HG03196 (cell line): ENCODE data around the gene TADA1.
"Not testable (repeated sequence)": the region's sequence is repeated elsewhere in the genome, so short reads cannot be mapped to it uniquely, and the experiment has no call there.

Source experiments
- ATAC-seq: cut with Tn5 transposase; IDR thresholded peaks from one replicate; pipeline ENCODE4 v1.9.1; 2021; ENCODE audit not compliant: unreplicated experiment

The TADA1 gene

DNA sequence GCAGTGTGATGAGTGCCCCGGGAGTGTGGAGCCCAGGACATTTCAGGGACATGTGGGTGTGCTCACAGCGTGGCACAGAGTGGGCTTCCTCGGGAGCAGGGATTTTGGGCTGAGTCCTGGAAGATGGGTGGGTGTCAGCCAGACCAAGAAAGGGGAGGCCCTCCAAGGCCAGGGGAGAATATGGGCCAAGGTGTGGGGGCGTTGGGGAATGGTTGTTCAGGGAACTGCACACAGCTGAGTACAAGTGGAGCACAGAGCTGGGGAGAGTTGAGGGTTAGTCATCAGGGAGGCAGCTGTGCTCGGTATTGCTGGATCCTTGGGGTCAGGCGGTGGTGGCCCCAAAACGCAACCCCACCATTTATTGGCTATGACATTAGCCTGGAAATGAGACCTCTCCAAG lies 31.3 kb downstream of the TADA1 start:
- no peak for ATAC-seq

DNA sequence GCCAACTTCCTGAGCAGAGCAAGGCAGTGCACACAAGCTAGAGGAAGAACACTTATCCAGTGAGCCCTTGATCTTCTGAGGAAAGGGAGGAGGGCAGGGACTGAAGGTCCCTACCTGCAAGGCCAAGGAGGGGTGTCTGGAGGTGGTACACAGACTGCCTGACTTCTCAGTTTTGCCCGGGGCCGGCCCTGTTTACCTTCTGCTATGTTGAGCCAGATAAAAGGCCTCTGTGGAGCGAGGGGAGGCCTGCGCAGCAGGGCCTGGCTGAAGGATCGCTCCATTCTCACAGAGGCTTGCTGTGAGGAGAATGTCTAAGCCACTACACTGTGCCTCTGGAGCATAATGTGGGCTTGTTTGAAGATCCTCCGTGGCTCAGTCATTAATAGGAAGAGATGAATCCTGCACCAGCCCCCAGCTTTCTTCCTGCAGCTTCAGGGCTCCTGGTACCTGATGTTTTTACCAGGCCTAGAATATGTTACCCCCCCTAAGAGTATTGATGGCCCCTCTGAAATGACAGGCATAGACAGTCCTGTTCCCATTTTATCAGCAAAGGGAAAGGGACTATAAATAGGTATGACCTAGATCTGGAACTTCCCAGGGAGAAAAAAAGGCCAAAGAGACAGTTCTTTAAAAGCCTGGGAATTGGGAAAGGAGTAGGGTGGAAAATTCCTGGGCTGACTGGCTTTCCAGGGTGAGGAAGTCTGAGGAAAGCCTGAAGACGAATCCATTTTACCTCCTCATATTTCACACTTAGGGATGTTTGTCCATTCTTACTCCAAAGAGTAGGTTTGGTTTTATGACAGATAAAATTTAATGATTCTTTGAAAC lies 32.1 kb downstream of the TADA1 start:
- ATAC-seq: no peak

DNA sequence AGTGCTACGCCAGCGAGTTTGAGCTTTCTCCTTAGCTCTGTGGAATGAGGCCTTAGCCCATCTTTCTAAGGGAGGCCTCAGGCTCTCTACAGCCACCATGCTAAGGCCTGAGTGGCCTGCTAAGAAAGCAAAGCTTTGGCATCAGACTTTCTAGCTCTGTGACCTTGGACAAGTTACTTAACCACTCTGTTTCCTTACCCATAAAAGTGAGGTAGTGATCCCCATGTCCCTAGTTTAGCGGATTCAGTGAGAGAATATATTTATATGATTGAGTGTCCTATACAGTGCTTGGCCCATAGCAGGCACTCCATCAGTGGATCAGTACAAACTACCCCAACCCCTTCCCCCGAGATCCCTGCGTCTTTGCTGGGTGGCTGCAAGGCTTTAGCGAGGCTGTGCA lies 32.7 kb downstream of the TADA1 start:
- ATAC-seq: no peak

DNA sequence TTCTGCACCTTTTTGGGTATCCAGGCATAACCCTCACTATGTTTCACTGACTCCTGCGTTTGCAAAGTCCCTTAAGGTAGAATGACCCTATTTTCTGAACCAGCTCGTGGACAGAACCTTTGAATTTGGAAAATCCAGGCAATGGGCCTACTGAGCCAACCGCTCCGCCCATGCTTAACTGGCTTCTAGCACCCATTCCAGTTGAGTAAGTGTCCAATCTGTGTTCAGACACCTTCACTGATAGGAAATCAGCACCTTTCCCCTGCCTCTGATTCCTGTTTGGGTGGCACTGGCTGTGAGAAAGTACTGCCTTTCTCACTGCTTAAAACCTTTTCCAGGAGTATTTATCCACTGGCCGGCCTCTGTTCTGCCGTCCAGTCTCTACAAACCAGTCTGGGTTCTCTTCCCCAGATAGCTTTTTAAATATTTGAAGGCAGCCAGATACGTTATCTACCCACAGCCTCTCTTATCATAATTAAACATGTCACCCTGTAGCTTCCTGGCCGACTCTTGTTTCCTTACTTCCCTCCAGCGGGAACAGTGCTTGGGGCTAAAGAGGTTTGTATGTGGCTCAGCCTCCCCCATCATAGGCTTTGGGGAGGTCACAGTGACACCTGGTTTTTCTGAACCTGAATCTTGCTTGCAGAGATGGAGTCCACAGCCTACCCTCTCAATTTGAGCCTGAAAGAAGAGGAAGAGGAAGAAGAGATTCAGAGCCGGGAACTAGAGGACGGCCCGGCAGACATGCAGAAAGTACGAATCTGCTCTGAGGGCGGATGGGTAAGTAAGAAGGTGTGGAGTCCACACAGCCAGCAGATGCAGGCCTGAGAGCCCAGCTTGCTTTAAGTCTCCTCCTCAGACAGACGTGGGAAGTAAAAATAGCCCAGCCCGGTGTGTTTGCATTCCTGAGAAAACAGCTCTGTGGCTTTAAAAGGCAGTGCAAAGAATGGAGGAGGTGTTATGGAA lies 35.5 kb downstream of the TADA1 start:
- ATAC-seq: no peak

DNA sequence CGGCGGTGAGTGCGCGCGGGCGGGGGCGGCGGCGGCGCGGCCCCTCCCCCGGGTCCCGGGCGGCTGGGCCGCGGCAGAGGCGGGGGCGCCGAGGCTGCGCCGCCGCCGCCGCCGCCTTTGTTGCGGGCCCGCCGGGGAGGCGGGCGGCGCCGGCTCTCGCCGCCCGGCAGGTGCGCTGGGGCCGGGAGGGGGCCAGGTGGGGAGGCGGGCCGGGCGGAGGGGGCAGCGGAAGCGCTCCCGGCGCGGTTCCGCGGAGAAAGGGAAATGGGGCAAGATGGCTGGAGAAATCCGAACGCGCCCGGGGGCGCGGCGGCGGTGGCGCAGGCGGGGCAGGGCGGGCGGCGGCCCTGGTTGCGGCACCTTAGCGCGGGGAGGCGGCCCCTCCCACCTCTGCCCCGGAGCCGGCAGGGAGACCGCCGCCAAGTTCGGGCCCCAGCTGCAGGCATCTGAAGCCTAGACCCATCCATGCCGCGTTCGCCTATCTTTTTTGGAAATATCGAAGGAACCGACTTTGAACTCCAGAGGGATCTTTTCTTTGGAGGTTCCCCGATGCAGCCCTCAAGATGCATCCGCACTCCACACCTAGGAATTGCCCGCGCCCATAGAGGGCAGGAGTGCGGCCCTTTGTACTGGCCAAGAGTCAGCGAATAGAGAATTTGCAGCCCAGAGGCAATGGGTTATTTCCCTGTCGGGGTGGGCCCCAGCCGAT lies 36.3 kb downstream of the TADA1 start:
- ATAC-seq: peak; percentile 21

DNA sequence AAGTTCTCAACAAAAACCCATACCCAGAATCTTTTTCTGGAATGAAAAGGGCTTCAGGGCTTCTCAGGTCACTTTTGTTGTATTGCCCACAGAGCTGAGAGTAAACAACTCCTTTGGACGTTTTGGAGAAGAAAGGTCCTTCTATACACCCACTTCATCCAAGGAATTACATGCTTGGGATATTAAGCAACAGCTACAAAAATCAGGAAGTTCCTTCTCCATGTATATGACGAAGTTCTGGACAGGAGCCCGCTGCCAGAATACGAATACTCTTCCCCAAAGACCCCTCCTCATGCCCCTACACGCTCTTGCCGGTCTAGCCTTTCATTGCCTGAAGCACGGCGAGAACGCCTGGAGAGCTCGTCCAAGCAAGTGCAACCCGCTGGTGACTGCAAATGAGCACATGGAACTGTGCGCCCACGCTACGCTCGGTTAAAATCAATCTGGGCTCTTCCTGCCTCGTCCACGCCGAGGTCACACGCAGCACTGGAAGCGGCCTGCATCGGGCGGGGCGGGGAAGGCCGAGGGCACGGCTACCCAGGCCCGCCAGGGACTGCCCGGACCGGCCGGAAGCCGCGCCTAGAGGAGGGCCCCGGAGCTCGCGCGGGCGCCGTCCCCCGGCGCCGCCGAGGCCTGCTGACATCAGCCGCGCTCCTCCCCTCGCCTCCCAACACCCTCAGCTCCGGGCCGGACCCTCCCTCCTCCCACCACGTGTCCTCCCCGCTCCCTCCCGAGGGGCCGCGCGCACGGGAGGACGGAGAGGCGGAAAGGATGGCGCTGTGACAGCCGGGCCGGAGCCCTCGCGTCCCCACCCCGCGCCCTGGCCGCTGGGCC lies 37.1 kb downstream of the TADA1 start, which contains the start of gene POGK:
Gene POGK (plus strand): TSS at position 710 of the 834 bp plus-strand sequence. CDS start 1,482 bp downstream, outside the sequence.
- ATAC-seq: peak; percentile 98

DNA sequence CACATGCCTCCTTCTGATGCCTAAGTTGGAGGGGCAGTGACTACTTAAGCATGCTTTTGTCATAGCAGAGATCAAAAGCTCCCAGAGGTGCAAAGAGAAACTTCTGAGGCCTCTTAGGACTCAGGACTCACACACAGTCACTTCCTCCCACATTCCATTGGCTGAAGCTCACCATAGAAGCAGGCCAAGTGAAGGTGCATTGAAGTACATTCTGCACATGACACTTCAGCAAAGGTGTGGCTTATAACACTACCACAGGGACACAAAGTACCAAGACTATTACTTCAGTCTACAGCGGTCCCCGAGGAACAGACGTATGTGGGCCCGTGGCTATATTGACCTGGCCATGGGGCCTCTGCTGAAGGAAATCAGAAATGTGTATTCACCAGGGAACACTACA lies 39.3 kb downstream of the TADA1 start:
- ATAC-seq: no peak

DNA sequence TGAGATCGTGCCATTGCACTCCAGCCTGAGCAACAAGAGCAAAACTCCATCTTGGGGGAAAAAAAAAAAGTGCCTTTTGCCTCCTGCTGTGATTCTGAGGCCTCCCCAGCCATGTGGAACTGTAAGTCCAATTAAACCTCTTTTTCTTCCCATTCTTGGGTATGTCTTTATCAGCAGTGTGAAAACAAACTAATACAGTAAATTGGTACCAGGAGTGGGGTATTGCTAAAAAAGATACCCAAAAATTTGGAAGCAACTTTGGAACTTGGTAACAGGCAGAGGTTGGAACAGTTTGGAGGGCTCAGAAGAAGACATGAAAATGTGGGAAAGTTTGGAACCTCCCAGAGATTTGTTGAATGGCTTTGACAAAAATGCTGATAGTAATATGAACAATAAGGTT lies 46.3 kb downstream of the TADA1 start:
- not testable (repeated sequence) for ATAC-seq

DNA sequence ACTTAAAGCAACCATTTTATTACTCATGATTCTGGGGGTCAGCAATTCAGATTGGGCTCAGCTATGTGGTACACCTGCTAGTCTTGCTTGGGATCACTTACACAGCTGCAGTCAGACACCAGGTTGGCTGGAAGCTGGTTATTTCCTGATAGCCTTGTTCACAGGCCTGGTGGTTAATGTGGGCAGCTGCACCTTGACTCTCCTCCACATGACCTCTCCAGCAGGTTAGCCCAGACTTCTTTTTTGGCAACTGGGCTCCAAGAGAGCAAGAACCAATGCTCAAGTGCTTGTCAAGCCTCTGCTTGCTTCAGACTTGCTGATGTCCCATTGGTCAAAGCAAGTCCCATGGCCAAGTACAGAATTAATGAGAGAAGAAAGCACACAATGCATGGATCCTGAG lies 48.6 kb downstream of the TADA1 start:
- ATAC-seq: no peak

DNA sequence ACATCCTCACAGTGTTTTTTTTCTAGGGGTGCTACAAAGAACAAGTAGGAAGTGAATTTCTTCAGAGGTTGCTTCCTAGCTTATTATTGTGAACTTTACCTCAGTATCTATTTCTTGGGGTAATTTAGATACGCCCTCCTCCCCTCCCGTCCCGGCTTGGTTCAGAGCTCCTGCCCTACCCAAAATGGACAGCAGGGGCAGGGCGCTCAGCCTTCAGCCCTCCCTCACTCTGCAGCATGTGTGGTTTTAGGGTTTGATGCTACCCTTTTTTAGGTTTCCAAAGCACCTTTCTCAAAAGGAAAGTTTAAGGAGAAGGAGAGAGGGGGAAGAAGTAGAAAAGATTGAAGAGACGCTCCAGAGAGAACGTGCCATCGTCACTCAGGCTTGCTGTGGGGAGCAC lies 53.7 kb downstream of the TADA1 start:
- ATAC-seq: no peak

DNA sequence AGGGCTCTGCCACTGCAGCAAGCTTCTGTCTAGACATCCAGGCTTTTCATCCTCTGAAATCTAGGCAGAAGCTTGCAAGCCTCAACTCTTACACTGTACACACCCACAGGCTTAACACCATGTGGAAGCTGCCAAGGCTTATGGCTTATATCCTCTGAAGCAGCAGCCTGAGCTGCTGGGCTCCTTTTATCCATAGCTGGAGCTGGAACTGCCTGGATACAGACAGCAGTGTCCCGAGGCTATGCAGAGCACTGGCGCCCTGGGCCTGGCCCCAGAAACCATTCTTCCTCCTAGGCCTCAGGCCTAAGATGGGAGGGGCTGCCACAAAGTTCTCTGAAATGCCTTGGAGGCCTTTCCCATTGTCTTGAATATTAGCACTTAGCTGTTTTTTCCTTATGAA lies 56.1 kb downstream of the TADA1 start:
- no peak for ATAC-seq

DNA sequence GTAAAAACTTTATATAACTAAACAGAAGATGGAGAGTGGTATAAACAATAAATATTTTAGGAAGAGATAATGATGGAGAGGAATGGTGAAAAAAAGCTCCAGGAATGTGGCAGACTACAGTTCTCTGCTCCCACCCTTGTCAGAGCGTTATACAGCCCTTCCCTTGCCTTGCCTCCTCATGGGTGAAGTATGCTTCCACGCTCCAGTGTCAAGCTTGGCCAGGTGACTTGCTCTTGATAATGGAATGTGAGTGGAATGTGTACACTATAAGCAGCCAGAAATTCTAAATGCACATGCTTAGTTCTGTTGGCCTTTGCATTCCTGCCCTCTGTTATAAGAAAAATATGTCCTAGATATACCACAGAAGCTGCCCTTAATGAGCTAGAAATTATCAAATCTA lies 61.5 kb downstream of the TADA1 start:
- no peak for ATAC-seq

DNA sequence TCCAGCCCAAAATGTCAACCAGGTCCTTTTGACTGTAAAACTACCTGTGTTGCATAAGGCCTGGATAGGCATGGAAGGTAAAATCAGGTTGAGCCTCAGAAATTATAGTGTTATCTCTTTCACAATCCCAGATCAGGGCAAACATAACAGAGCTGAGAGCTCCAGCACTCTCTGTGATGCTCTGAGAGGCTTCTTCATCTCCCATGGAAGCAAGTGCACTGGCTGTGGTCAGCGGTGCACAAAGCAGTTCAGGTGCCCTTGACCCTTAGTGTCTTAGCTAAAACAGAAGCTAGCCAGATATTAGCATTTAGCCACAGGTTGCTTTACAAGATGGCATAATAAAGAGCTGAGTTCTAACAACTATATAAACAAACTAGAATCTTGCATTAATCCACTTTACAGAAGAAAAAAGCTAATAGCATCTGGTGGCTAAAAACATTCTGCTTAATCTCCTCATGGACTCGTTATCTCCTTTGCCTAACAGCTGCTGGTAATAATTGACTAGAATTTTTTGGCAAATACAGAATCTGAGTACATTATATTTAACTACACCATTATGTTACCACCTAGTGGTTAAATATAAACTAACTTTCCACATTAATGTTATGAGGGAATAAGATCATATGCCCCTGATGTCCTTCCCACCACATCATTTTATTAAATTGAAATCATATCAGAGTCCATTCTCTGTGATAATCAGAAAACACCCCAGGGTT lies 62.4 kb downstream of the TADA1 start:
- ATAC-seq: no peak

DNA sequence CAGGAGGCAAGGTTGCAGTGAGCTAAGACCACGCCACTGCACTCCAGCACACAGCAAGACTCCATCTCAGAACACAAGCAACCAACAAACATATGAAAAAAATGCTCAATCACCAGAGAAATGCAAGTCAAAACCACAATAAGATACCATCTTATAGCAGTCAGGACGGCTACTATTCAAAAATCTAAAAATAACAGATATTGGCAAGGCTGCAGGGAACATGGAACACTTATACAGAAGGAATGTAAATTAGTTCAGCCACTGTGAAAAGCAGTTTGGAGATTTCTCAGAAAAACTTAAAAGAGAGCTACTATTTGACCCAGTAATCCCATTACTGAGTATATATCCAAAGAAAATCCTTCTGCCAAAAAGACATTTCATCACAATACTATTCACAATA lies 64.4 kb downstream of the TADA1 start:
- ATAC-seq: no peak

DNA sequence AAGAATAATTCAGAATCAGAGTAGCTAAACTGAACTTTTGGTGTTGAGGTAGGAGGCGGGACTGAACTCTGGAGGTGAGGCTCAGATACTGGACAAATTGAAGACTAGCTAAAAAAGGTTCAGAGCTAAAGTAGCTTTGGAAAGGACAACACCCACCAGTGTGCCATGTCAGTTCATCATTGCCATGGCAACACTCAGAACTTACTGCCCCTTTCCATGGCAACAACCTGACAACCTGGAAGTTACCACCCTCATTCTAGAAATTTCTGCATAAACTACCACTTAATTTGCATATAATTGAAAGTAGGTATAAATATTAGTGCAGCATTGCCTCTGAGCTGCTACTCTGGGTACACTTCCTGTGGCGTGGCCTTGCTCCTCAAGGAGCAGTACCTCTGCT lies 67.1 kb downstream of the TADA1 start:
- no peak for ATAC-seq
